HG02571 (cell line): ENCODE data around the gene PLD1.
"Not testable (repeated sequence)": the region's sequence is repeated elsewhere in the genome, so short reads cannot be mapped to it uniquely, and the experiment has no call there.

ENCODE experiments used
- ATAC-seq: cut with Tn5 transposase; IDR thresholded peaks from one replicate; pipeline ENCODE4 v1.9.1; 2021; ENCODE audit warnings: mild to moderate bottlenecking, moderate library complexity; ENCODE audit not compliant: unreplicated experiment

The PLD1 gene

GRCh38 chr3:171817074-171817800 is 7.0 kb upstream of the PLD1 start:
- no peak for ATAC-seq

- no peak for ATAC-seq
Measured at GRCh38 chr3:171815973-171816595, 5.8 kb upstream of the PLD1 start.

- not testable (repeated sequence) for ATAC-seq
Measured at GRCh38 chr3:171814662-171815061, 4.4 kb upstream of the PLD1 start.

- ATAC-seq, result no peak
Measured at GRCh38 chr3:171813897-171814460, 3.7 kb upstream of the PLD1 start.

GRCh38 chr3:171813278-171813896 is 3.1 kb upstream of the PLD1 start:
- ATAC-seq, result no peak

- ATAC-seq, result no peak
Measured at GRCh38 chr3:171812811-171813210, 2.5 kb upstream of the PLD1 start.

GRCh38 chr3:171811913-171812335 is 1.6 kb upstream of the PLD1 start:
- ATAC-seq, result no peak

GRCh38 chr3:171811295-171811912 is 1.1 kb upstream of the PLD1 start:
- no peak for ATAC-seq

- ATAC-seq, result no peak
Measured at GRCh38 chr3:171810629-171811294, 479 bp upstream of the PLD1 start.

GRCh38 chr3:171809611-171809860 is 747 bp downstream of the PLD1 start:
- ATAC-seq, result peak; percentile 39

GRCh38 chr3:171807806-171808205 is 2.5 kb downstream of the PLD1 start:
- ATAC-seq, result no peak

GRCh38 chr3:171807129-171807675 is 3.1 kb downstream of the PLD1 start:
- no peak for ATAC-seq

- no peak for ATAC-seq
Measured at GRCh38 chr3:171806200-171807128, 3.8 kb downstream of the PLD1 start.

GRCh38 chr3:171805687-171806086 is 4.6 kb downstream of the PLD1 start:
- ATAC-seq, result no peak

GRCh38 chr3:171804618-171805389 is 5.5 kb downstream of the PLD1 start:
- no peak for ATAC-seq

- ATAC-seq, result no peak
Measured at GRCh38 chr3:171803044-171803443, 7.2 kb downstream of the PLD1 start.

GRCh38 chr3:171802590-171802956 is 7.7 kb downstream of the PLD1 start:
- ATAC-seq, result no peak

GRCh38 chr3:171801738-171802589 is 8.3 kb downstream of the PLD1 start:
- ATAC-seq, result no peak
